HG02623 (cell line): ENCODE measurements around the gene CFAP97D2.
"Not testable (repeated sequence)": the region's sequence is repeated elsewhere in the genome, so short reads cannot be mapped to it uniquely, and the experiment has no call there.

Experiments used
- ATAC-seq: cut with Tn5 transposase; IDR thresholded peaks from one replicate; pipeline ENCODE4 v1.9.1; 2021; ENCODE audit warnings: moderate library complexity; ENCODE audit not compliant: unreplicated experiment

CFAP97D2 gene

GRCh38 chr13:114155926-114156883 is 22.9 kb upstream of the CFAP97D2 start:
- no peak for ATAC-seq

- no peak for ATAC-seq
Observed at GRCh38 chr13:114157869-114158495, 21.1 kb upstream of the CFAP97D2 start.

DNA sequence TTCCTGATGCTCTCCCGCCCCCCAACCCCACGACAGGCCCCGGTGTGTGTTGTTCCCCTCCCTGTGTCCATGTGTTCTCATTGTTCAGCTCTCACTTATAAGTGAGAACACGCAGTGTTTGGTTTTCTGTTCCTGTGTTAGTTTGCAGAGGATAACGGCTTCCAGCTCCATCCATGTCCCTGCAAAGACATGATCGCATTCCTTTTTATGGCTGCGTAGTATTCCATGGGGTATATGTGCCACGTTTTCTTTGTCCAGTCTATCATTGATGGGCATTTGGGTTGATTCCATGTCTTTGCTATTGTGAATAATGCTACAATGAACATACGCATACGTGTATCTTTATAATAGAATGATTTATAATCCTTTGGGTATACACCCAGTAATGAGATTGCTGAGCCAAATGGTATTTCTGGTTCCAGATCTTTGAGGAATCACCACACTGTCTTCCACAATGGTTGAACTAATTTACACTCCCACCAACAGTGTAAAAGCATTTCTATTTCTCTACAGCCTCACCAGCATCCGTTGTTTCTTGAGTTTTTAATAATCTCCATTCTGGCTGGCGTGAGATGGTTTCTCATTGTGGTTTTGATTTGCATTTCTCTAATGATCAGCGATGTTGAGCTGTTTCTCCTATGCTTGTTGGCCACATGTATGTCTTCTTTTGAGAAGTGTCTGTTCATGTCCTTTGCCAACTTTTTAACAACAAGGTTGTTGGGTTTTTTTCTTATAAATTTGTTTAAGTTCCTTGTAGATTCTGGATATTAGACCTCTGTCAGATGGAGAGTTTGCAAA is 20.0 kb upstream of the CFAP97D2 start:
- ATAC-seq = not testable (repeated sequence)

- no peak for ATAC-seq
Observed at GRCh38 chr13:114161028-114161556, 18.0 kb upstream of the CFAP97D2 start.

- ATAC-seq = no peak
Observed at GRCh38 chr13:114161644-114162532, 17.2 kb upstream of the CFAP97D2 start.

DNA sequence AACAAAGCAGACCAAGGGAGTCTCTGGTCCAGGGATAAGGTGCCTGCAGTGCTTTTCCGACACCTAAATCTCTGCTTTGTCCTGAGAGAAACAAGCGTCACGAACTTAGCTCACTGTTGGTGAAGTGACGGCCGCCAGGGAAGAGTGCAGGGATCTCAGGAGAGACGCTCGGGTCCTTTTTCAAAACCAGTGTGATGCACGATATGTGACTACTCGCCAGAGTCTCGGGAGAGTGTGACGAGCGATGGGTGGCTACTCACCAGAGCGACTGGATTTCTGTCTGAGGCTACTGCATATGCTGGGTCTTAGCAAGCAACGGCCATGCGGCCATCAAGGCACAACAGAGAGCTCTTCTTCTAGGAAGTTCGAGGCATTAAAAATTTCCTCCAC is 16.5 kb upstream of the CFAP97D2 start:
- no peak for ATAC-seq

- ATAC-seq = no peak
Observed at GRCh38 chr13:114164053-114164452, 15.0 kb upstream of the CFAP97D2 start.

- no peak for ATAC-seq
Observed at GRCh38 chr13:114164681-114165429, 14.2 kb upstream of the CFAP97D2 start.

DNA sequence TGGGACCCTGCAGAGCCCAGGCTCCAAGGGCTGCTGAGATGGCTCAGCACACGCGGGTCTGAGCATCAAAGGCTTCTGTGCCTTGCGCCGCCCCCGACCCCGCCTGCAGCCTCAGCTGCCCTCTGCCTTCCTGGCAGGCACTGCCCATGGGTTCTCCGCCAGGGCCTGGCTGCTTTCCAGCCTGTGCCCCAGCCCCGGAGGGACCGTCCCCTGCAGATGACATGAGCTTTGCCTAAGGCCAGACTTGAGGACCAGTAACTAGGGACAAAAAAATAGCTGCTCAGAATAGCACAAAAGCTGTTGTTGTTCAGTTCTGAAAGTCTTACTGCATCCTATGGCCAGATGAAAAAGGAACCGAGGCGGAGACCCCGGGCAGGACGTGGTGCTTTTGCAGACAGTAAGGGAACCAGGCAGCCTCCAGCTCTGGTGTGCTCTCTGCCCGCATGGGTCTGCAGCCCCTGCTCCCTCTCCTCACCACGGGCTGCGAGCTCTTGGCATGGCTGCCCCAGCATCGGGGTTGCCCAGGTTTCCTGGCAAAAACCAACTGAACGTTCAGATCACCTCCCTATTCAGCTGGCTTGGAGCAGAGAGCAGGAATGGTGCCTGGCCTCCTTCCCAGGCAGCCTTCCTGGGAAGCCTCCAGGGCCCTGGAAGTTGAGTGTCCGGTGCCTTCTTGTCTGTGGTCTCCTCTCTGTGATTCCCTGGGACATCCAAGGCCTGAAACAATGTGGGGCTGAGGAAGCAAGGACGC is 12.5 kb upstream of the CFAP97D2 start:
- ATAC-seq = no peak

- ATAC-seq = no peak
Observed at GRCh38 chr13:114167426-114167825, 11.6 kb upstream of the CFAP97D2 start.

DNA sequence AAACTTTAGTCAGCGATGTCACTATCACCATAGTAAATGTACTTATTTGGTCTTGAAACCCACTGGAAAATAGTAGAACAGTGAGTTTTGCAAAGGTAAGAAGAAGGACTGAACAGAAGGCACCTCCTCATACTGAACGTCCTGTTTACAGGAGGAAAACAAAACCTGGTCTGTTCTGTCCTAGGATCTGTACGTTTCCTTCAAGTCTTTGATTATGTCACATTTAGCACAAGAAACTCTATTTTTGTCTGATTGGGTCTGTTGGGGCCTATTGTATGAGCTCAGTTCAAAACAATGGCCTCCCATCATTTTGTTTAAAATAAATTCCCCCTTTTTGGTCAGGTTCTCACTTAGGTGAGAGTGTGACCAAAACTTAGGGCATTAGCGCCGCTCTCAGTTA is 11.2 kb upstream of the CFAP97D2 start:
- no peak for ATAC-seq

- no peak for ATAC-seq
Observed at GRCh38 chr13:114173272-114173671, 5.8 kb upstream of the CFAP97D2 start.

GRCh38 chr13:114173745-114174144 is 5.3 kb upstream of the CFAP97D2 start:
- no peak for ATAC-seq

- no peak for ATAC-seq
Observed at GRCh38 chr13:114174529-114174961, 4.5 kb upstream of the CFAP97D2 start.

DNA sequence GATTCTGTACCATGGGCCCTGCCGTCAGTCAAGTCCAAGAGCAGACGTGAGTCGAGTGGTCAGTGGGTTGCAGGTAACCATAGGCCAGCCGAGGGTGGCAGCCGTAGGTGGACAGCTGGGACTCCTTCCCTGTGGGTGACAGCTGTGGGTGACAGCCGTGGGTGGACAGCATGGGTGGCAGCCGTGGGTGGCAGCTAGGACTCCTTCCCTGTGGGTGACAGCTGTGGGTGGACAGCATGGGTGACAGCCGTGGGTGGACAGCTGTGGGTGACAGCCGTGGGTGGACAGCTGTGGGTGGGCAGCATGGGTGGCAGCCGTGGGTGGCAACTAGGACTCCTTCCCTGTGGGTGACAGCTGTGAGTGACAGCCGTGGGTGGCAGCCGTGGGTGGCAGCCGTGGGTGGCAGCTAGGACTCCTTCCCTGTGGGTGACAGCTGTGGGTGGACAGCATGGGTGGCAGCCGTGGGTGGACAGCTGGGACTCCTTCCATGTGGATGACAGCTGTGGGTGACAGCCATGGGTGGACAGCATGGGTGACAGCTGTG is 2.6 kb upstream of the CFAP97D2 start:
- ATAC-seq = not testable (repeated sequence)

DNA sequence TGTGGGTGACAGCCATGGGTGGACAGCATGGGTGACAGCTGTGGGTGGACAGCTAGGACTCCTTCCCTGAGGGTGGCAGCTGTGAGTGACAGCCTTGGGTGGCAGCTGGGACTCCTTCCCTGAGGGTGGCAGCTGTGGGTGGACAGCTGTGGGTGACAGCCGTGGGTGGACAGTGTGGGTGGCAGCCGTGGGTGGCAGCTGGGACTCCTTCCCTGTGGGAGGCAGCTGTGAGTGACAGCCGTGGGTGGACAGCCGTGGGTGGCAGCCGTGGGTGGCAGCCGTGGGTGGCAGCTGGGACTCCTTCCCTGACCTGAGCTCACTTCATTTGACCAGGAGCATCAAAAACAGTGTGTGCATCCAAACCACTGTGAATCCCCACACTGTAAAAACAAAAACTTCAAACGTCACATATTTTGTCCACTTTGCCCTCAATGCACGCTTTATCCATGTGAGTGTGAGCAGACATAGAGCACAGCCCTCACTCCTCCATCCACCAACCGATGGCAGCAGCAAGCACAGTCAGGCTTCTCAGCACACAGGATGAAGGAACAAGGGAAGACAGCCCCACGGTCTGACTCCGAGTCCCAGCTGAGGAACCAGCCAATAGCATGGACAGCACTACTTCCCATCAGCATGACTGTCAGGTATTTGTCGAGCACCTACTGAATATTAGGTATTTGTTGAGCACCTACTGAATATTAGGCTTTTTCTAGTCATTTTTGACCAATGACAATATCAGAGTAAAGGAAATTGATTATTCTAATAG is 1.6 kb upstream of the CFAP97D2 start:
- ATAC-seq = no peak

DNA sequence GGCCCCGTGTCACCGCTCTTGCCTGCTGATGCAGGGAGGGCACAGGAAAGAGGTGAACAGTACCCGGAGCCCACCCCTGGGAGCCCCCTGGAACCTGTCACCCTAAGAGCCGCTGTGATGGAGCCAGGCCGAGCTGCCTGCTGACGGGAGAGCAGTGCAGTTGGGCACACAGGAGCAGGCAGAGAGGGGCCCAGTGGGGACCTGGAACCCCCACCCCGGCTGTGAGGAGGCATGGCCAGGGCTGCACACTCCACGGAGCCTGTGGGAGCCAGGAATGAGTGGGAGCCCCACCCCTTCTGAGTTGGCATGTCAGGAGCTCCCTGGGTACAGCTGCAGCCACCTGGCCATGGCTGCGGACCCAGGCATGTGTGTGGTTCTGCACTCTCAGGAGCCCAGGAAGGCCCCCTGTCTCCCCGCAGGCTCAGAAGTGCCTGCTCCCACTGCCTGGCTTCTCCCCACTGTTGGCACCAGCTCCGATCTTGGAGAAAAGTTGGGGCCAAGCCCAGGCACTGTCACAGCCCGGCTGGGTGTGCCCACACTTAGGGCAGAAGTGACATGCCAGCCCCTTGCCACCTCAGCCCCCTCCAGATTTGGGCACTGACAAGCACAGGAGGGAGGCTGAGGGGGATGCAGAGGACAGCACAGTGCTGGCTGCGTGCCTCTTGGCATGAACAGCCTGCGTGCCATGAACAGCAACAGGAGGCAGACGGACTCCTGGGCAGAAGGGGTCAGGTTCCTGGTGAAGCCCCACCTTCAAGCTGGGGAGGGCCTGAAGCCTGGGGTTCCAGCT is 6.3 kb downstream of the CFAP97D2 start:
- ATAC-seq = no peak
